HCT116 (cell line): ENCODE measurements around the gene VSTM1.

ENCODE experiments used
- CTCF ChIP-seq, 3 experiments: fragments of 200-600 bp in 1 of 3; sonication (generic) in 1 of 3; IDR thresholded peaks in 2 of 3; conservative IDR thresholded peaks in 1 of 3; 2 replicates each; pipeline ENCODE4 v1.5.1; 2012 to 2017; ENCODE audit warnings: low read depth in 2 of 3, low read length in 2 of 3, antibody characterized with exemption in 1 of 3, borderline replicate concordance in 1 of 3, control low read depth in 1 of 3, mild to moderate bottlenecking in 1 of 3, mixed read lengths in 1 of 3, mixed run types in 1 of 3, moderate library complexity in 1 of 3; ENCODE audit not compliant: insufficient read depth in 1 of 3
- EZH2phosphoT487 ChIP-seq: fragments of 200-600 bp; IDR thresholded peaks from 2 replicates; pipeline ENCODE4 v1.6.1; 2018; ENCODE audit warnings: antibody characterized with exemption, borderline replicate concordance
- MAX ChIP-seq: IDR thresholded peaks from 2 replicates; pipeline ENCODE4 v1.6.1; 2012
- POLR2A ChIP-seq: IDR thresholded peaks from 2 replicates; pipeline ENCODE4 v1.7.0; 2011; ENCODE audit warnings: borderline replicate concordance; ENCODE audit not compliant: insufficient read depth, insufficient read length; ENCODE audit errors: extremely low read depth
- RAD21 ChIP-seq: IDR thresholded peaks from 2 replicates; pipeline ENCODE4 v1.6.1; 2012; ENCODE audit warnings: low read depth, mild to moderate bottlenecking
- SRF ChIP-seq: IDR thresholded peaks from 2 replicates; pipeline ENCODE4 v1.6.1; 2012; ENCODE audit warnings: low read depth
- TCF7L2 ChIP-seq: IDR thresholded peaks from 2 replicates; pipeline ENCODE4 v1.7.0; 2011; ENCODE audit warnings: borderline replicate concordance, inconsistent platforms; ENCODE audit not compliant: insufficient read depth, insufficient read length; ENCODE audit errors: extremely low read depth
- YY1 ChIP-seq: IDR thresholded peaks from 2 replicates; pipeline ENCODE4 v1.6.1; 2011; ENCODE audit warnings: low read length, low read depth, moderate library complexity, mild to moderate bottlenecking; ENCODE audit not compliant: insufficient replicate concordance; ENCODE audit errors: extremely low read depth
- TF ChIP-seq, protein P1 (sequence below): IDR thresholded peaks from 2 replicates; pipeline ENCODE4 v1.6.1; 2012; ENCODE audit warnings: low read depth

DNA sequence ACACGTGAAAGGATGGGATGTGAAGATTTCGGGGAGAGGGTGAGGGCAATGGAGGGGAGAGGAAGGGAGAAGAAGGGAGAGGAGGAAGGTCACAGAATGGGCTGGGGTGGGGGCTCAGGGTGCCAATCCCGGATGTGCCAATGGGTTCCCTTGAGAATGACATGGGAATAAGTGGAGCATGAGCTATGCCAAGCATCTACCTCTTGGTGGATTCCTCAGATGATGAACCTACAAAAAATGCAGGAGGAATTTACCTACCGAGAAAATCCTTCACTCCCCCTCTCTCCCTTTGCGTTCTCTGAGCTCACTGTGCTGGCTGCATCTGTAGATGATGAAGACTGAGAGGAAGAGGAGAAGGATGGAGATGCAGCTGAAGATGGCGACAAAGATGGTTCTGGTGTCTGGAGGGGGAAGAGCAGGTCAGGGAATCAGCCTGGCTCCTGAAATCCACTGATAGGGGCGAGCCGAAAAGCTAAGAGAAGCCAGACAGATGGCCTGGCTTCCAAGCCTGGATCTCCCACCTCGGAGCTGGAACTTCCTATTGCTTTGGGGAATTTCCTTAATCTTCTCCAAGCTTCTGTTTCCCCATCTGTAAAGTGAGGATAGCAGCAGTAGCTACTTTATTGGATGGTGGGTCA is 21.6 kb downstream of the VSTM1 start:
- TF ChIP-seq TCF7L2: no peak
- TF ChIP-seq SRF: no peak
- TF ChIP-seq, protein P1, sequence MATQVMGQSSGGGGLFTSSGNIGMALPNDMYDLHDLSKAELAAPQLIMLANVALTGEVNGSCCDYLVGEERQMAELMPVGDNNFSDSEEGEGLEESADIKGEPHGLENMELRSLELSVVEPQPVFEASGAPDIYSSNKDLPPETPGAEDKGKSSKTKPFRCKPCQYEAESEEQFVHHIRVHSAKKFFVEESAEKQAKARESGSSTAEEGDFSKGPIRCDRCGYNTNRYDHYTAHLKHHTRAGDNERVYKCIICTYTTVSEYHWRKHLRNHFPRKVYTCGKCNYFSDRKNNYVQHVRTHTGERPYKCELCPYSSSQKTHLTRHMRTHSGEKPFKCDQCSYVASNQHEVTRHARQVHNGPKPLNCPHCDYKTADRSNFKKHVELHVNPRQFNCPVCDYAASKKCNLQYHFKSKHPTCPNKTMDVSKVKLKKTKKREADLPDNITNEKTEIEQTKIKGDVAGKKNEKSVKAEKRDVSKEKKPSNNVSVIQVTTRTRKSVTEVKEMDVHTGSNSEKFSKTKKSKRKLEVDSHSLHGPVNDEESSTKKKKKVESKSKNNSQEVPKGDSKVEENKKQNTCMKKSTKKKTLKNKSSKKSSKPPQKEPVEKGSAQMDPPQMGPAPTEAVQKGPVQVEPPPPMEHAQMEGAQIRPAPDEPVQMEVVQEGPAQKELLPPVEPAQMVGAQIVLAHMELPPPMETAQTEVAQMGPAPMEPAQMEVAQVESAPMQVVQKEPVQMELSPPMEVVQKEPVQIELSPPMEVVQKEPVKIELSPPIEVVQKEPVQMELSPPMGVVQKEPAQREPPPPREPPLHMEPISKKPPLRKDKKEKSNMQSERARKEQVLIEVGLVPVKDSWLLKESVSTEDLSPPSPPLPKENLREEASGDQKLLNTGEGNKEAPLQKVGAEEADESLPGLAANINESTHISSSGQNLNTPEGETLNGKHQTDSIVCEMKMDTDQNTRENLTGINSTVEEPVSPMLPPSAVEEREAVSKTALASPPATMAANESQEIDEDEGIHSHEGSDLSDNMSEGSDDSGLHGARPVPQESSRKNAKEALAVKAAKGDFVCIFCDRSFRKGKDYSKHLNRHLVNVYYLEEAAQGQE: no peak
- TF ChIP-seq RAD21: no peak
- no peak for TF ChIP-seq MAX
- no peak for TF ChIP-seq CTCF (IDR thresholded peaks at IDR 0.05 in 2 of 3, conservative IDR thresholded peaks at IDR 0.05 in 1 of 3; ENCODE audit: borderline replicate concordance in 1 of 3, insufficient read depth in 1 of 3, low read depth in 2 of 3, low read length in 2 of 3)
- TF ChIP-seq POLR2A: no peak
- TF ChIP-seq EZH2phosphoT487: no peak
- no peak for TF ChIP-seq YY1
